HG03097 (cell line): Measurements from ENCODE around the gene RTN4RL2.
"Not testable (repeated sequence)": the region's sequence is repeated elsewhere in the genome, so short reads cannot be mapped to it uniquely, and the experiment has no call there.

ENCODE experiments used
- ATAC-seq: cut with Tn5 transposase; IDR thresholded peaks from one replicate; pipeline ENCODE4 v1.9.1; 2021; ENCODE audit not compliant: unreplicated experiment, low FRiP score

RTN4RL2 gene

DNA sequence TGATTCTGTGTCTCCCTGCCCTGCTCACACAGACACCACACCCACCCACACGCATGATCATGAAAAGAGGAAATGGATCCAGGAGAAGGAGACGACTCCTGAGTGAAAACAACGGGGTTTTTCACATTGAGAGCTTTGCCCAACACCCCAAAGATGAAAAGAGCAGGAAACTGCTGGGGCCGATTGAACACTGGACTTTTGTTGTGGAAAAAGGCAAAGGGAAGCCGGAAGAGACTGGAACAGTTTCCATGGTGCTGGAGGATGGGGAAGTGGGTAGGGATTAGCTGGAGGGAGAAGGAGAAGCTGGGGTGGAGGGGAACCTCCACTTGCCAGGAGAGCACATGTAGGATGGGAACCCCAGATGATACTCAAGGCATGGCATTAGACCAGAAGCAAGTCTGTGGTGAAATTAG lies 28.2 kb upstream of the RTN4RL2 start:
- ATAC-seq, result no peak

DNA sequence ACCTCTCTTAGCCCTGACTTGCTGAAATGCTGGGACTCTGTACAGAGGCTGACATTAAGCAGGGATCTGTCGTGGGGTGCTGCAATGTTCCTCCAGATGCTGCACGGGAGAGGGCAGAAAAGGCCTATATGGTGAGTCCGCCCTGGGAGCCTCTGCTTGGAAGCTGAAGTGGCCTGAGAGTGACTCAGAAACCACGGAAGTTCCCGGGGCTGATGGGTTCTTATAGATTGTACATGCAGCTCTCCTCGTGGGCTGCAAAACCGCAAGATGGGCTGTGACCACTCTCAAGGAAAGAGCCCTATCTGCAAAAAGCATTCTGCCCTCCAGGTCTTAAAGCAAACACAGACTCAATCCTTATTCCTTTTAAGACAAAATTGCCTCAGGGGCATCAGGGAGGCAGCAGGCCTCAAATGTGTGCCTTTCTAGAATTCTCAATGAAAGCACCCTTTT lies 27.6 kb upstream of the RTN4RL2 start:
- no peak for ATAC-seq

DNA sequence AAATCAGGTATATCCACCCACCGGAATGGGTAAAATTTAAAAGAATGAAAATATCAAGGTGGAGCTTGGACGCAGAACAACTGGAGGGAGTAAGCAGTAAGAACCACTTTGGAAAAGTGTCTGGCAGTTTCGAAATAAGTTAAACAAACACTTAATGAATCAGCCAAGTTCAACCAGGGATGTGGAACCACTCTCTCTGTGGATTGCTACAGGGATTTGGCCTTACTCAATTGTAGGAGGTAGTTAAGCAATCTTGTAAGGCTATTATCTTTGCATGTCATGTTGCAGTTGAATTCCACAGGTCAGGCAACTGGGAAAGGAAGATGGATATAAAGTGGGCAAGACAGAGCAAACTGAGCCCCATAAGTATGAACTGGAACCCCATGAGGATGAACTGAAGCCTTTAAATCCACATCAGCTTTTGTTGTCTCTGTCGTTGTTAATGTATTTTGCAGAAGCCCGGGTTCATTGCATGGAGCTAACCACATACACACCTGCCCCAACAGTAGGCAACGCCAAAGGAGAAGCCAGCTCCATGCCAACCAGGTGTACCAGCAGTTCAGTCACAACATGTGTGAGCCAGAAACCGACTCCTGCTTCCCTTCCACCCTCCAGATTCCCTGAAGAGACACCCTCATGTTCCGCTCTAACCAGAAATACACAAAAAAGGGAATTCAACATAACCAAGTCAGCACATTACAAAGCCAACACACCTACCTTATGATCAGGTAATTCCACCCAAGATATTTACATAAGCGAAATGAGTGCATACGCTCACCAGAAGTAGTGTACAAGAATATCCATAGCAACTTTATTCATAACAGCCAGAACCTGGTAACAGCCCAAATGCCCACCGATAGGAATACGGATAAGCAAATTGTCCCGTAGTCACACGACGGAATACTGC lies 25.4 kb upstream of the RTN4RL2 start:
- no peak for ATAC-seq

DNA sequence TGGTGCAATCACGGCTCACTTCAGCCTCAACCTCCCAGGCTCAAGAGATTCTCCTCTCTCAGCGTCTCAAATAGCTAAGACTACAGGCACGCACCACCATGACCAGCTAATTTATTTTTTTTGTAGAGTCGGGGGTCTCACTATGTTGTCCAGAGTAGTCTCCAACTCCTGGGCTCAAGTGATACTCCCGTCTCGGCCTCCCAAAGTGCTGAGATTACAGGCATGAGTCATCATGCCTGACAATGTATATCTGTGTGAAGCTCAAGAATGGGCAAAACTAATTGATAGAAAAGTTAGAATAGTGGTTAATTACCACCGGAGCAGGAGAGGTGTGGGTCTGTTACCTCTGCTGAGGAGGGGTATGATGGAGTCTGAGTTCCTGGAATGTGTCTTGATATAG lies 24.3 kb upstream of the RTN4RL2 start:
- no peak for ATAC-seq

DNA sequence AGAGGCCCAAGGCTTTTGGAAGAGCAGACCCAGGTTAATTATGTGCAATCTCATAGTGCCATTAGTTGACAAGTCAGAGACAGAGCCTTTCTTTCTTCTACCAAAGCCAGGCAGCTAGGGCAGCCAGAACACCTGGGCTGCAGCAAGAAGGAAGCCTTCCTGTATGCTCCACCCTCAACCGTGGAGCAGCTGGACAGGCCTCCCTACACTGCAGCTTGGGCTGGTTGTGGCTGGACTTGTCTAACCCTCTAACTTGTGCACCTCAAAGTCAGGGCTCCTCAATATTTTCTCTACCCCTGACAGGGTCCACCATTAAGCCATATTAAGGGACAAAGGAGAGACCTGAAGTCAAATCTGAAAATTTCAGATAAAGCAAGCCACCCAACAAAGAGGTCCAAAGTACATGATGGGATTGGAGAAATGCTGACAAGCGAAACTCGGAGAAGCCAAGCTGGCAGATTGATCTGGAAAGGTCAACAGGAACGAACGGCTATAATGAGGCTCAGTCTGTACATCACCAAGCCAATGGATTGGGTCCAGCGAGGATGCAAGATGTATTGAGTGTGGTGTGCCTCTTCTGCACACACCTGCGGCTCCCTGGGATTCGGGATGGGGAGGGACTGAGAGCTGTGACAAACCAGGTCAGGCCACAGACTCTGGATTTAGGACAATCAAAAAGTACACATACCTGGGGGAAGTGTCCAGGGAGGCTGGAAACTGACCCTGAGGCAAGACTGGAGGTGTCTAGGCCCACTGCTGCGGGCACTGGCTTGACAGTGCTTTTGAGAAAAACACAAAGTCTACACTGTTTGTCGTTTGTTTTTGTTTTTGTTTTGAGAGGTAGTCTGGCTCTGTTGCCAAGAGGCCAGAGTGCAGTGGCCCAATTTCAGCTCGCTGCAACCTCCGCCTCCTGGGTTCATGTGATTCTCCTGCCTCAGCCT lies 21.7 kb upstream of the RTN4RL2 start:
- ATAC-seq, result no peak

DNA sequence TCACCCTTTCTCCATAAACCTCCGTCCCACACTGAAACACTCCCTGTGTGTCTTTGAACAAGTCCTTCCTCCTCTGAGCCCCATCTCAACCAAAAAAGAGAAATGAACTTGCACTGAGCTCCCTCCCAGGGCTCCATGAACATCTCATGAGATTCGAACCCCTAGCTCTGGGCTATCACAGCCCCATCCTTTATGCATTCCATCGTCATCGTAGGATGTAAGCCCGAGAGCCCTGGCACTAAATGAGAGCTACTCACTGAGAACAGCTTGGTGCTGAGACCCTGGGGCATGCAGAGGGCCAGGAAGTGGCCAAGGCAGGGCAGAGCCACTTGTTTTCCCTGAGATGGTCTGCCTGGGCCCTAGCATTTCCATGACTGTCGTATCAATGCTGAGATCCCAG lies 20.5 kb upstream of the RTN4RL2 start:
- ATAC-seq, result no peak

DNA sequence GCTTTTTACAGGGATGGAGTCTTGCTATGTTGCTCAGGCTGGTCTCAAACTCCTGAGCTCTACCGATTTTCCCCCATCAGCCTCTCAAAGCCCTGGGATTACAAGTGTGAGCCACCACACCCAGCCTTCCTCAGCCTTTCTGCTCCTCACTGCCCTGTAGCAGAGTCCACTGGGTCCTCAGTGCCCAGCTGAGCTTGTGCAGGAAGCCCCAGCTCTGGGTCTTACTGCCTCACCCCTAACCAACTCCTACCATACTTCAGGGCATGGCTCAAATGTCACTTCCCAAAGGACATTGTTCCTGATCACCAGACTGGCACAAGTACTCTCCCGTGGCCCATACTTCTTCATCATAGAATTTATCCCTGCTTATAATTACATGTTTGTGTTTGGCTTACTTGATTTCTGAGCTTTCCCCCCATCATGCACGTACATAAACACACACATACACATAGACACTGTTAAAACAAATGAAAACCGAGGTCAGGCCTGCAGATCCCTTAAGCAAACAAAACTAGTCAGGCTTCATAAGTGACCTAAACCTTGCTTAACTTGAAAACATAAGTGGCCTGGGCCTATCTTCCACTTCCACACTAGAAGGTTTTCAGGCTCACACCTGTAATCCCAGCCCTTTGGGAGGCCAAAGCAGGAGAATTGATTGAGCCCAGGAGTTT lies 19.4 kb upstream of the RTN4RL2 start:
- no peak for ATAC-seq

DNA sequence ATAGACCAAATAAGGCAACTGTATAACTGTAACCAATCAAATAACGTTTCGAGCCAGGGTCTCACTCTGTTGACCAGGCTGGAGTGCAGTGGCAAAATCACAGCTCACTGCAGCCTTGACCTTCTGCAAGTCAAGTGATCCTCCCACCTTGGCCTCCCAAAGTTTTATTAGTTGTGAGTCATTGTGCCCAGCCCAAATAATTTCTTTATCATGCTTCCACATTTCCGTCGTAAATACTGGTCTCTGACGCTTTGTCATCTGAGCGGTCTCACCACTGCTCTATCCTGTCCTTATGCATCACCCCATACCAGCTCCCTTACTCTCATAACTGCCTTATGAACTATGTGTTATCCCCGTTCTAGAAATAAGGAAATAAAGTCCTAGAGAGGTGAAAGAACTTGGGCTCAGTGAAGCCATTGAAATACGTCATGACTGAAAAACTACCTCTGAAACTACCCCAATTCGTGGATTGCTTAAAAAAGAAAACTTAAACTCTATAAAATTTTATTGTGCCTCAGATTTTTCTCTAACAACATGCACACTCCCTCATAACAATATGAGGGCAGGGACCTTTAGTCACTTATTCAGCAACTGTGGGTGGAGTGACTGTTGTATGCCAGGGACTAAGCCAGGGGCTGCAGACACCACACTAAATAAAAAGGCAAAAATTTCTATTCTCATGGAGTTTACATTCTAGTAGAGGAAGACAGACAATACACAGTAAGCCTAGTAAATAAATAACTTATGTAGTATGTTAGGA lies 15.8 kb upstream of the RTN4RL2 start:
- ATAC-seq, result no peak

DNA sequence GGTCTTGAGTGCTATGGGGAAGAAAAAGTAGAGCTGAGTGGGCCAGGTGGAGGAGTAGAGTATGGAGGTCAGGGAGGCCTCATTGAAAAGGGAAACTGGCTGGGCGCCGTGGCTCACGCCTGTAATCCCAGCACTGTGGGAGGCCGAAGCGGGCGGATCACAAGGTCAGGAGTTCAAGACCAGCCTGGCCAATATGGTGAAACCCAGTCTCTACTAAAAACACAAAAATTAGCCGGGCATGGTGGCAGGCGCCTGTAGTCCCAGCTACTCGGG lies 15.3 kb upstream of the RTN4RL2 start:
- not testable (repeated sequence) for ATAC-seq

DNA sequence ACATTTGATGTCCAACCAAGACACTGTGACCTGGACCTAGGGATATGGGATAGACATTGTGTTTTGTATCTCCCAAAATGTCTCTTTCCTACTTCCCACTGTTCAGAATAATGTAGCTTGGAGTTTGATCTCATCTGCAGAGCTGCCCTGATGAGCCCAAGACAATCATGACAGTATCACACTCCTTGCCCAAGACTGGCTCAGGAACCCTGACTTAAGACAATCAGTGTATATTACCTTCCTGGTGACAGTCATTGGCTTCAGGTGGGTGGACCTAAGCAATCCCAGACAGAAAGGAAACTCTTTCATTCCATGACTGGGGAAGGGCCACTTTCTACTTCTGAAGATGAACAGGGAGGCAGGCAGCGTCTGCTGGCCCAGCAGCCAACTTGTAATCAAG lies 14.3 kb upstream of the RTN4RL2 start:
- ATAC-seq, result no peak

DNA sequence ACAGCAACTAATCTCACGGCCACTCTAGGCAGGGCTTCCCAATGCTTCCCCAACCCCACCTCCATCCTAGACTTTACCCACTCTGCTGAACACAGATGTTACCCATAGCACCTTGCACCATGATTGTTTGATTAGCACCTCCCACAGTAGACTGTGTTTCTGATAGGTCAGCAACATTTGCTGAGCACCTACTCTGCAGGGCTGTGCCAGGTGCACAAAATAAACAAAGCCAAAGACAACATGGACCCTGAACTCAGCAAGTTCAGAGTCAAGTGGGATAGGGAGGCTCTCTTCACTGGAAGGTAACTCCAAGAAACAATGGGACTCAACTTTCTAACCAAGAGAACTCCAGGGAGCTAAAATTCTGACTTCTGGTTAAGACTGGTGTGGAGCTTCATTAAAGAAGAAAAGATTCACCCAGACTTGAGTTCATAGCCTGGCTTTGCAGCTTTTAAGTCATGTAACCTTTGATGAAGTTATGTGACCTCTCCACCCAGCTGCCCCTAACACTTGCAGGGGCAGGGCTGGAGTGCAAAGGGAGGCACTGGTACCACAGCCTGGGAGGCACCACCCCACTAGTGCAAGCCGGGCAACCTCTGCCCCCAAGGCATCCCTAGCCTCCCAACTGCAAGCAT lies 6.7 kb upstream of the RTN4RL2 start:
- ATAC-seq, result no peak

DNA sequence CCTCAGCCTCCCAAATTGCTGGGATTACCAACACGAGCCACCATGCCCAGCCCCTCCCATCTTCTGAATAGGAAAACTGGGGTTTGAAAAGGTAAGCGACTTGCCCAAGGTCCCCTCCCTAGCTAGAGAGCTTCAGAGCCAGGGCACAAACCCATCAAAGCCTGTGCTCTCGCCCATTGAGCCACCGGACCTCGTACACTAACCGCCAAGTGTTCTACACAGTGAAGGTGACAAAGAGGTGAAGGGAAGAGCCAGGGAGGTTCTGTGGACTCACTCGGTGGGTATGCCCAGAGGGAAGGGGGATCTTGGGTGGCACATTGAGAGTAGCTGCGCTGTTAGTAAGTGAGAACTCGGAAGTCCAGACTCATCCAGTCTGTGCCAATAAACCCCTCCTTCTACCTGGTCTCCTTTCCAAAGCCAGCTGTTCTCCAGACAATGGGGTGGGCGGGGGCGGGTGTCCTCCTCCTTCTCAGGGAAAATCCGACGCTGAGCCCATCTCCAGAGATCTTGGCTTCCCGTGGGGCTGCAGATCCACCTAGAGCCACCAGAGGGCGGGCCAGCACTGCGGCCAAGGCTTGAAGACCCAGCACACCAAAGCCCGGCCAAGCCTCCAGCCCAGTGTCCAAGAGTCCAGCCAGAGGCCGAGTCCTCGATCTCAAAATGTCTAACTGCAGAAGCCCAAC lies 3.2 kb upstream of the RTN4RL2 start:
- peak; percentile 42 for ATAC-seq

DNA sequence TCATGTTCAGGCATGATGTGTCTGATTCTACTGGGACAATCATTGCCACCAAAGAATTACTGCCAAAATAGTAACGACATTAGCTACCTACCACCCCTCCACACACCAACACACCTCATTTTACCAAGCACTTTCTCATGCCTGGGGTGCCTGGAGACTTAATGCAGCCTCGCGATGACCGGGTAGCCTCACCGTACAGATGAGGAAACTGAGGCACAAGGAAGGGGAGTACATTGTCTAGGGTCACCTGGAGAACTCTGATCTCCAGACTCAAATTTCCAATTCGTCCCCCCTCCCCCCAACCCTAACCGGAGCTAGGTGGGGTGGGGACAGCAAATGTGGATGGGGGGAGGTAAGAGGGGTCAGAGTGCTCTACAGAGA lies 2.7 kb upstream of the RTN4RL2 start:
- ATAC-seq, result peak; percentile 13

DNA sequence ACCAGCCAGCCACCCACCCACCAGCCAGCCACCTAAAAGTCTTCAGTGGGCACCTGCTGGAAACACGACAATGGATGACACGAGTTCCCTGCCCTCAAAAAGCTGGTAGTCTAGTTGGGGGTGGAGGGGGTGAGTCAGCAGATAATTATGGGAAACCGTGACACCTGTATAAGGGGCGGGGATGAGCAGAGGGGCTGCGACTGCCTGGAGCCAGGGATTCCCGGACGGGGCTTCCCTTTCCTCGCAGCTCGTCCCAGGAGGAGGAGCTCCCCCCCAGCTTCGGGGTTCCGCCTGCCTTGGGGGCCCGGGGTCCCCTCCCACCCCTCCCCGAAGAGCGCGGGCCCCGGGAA lies 2.3 kb upstream of the RTN4RL2 start:
- no peak for ATAC-seq

DNA sequence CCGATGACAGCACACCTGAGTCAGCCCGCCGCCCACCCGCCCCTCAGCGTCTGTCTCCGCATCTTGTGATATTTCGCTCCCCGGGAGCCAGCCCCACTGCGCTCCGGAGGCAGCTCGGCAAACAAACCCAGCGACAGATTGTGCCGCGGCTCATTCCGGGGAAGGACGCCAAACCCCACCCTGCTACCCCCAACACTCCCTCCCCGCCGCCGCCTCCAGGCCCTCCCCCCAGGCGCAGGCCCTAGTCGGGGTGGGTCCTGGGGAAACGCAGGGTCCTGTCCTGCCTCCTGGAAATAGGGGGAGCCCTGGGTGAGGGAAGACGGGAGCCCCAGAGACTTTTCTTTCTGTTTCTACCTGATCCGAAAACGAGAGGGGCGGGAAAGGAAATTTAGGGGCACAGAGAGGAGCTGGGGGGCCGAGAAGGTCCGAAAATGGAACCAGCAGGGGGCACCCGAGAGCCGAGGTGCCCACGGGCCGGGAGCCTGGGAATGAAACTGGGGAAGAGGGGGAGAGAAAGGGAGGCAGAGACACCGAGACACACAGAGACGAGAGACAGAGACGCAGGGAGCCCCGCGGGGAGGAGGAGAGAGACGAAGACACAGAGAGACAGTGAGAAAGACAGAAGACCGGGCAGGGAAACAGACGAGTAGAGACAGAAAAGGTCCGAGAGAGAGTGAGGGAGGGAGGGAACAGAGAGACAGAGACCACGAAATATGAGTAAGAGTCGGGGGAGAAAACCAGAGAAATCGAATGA lies 1.7 kb upstream of the RTN4RL2 start:
- ATAC-seq, result no peak

DNA sequence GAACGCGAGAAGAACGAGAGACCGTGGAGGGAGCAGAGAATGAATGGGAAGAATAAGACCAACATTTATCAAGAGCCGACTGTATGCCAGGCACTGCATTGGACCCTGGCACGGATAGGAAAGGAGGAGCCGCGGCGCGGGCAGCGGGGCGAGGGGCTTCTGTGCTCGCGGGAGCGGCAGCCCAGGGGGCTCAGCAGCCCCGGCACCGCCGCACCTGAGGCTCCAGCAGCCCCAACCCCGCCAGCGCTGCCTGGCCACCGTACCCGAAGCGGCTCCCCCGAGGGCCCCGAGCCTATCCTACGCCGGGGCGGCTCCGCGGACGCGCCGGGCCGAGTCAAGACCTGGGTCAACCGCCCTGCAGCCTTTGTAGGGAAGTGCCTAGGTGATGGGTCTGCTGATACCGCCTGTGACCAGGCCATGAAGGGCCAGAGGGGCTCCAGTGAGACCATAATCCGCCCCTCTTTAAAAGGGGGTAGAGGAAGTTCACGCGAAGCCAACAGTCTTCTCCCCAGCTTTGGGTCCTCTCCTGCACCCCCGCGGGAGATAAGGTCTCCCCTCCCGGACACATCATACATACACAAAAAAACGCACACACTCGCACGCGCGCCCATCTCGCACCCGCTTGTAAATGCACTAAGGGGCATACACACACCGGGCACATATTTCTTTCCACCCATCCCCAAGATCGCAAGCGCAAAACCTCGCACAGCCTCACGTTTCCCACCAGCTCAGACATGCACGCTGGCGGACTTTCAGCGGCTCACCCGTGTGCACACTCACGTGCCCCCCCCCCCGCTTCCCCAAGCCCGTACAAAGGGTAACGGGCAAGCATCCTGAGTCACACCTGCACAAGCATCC lies 935 bp upstream of the RTN4RL2 start:
- ATAC-seq, result no peak

DNA sequence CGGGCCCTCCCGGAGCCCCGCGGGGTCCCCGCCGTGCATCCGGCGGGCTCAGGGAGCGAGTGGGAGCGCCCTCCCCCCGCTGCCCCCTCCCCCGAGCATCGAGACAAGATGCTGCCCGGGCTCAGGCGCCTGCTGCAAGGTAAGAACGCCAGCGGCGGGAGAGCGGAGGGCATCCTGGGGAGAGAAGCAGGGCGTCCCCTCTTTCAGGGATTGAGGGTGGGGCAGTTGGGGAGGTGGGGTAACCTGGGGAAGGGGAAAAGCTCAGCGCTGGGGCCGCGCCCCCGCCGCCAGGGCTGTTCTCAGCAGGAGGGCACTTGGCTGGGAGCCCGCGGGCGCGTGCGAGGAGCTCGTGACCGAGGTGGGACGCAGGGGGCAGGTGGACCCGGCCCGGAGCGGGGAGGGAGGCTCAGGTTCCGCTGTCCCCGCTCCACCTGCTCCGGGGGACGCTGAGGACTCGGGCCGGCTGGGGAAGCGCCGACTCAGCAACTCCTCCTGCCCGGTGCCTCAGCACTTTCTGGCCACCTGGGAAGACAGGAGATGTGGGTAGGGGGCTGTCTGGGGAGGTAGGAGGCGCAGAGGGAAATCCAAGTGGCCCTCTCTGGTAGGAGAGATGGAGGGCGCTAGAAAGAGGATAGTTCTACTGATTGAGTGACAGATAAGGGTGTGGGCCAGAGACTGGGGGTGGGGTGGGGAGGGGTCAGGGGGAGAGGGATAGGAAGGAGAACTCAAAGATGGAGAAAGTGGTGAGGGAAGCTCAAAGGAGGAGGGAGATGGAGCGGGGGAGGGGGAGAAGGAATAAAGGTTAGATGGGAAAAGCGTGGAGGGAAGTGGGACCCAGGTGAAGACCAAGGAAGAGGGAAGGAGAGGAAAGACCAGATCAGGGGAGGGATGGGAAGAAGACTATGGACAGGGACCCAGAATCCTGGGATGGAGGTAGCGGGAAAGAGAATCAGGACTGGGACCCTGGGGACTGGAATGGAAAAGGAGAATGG lies 726 bp downstream of the RTN4RL2 start:
- ATAC-seq, result no peak
